ENCODE measurements around the gene JAG1.
"Not testable (repeated sequence)": the region's sequence is repeated elsewhere in the genome, so short reads cannot be mapped to it uniquely, and the experiment has no call there.

Gene JAG1

DNA sequence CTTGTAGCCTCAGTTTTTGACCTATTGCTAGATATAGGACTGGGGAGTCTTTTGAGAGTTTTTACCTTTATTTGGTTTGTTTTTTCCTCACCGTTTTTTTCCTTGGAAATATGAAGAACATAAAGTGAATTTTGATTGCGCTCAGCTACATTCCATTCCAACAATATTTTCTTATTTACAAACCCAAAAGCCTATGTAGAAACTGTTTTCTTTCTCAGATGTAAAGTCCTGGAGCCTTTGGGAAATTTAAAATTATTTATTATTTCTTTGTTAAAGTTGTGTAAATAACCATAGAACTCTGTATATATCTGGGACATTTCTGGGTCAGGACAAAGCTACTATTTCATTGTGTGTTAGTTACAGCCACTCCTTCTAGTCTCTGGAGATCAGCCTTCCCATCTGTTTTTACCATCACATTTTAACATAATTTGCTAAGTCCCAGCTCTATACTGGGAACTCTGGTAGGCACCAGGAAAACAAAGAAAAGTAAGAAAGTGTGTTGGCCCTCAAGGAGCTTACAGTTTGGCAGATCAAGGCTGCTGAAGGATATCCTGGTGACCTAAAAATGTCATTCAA is 68.8 kb downstream of the JAG1 start:
- no peak for DNase-seq

DNA sequence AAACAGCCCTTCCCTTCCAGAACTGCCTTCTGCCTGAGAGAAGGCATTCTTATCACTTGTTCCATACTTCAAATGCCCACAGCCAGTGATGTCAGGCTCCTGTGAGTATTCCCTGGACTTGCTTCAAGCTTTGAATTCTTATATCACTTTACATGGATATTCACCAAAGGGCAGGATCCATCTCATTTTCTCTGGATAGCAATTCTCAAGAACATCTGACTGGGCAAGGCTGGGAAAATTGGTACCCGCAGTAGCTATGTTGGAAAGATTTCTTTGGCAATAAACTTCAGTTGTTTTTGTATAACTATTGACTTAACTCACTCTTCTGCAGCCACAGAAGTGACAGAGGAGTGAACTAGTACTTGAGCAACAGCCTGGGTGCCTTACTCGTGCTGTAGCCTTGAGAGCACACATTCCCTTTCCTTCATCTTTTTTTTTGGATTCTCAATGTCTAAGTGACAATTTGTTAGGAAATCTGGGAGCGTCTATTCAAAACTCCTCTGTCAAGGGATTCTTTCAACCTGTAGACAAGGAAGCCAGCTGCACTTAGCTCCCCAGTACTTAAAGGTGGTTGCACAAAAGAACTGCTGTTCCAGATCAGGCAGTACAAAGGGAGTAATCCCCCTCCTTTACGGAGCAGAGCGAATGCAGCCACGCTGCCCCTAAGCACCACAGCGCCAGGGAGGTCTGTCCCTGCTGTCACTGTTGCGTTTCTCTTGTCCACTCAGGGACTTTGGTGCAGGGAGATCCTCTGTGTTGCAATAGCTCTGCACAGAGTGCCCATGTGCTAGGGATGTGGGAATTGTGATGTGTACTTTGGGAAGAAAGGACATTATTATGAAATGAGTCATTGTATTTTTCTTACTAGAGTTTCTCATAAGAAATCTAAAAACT is 69.6 kb downstream of the JAG1 start:
- no peak for DNase-seq

DNA sequence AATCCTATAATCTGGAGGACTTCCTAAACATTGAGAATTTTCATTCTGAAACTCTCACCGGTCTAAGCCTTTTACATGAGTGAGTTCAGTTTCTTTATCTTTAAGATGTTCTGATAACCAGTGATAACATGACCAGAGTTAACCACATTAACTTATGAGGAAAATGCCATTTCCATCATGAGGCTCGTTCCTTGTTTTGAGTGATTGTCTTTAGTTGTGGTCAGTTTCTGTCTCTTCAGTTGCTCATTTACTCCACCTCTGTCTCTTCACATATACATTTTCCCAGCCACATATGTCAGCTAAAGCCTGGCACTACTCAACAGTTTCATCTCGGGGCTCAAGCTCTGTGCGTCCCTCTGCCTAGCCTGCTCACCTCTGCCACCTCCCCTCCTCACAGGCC is 70.4 kb downstream of the JAG1 start:
- DNase-seq = no peak

DNA sequence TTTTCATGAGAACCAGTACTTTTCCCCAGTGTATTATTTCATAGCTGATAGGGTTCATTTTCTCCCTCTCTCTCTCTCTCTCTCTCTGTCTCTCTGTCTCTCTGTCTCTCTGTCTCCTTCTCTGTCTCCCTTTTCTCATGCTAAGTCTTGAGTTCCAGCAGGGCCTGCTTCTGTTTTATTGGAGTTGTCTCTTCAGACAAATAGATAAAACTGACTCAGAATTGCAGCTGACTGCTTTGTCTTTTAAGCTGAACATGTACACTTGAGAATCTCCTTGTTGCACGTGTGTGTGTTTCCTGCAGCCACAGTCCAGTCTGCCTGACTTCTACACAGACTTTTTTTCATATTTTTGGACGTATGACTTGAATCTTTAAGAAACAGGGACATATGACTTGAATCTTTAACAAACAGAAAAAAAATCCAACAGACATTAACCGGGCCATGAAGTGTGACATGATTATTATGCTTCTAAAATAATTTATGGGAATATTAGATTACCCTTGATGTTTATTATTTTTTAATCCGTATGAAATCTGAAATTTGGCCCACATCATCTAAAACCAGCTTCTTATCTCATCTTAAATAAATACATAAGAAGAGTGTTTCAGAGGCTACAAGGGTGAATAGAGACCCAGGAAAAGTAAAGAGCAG is 71.5 kb downstream of the JAG1 start:
- no peak for DNase-seq

DNA sequence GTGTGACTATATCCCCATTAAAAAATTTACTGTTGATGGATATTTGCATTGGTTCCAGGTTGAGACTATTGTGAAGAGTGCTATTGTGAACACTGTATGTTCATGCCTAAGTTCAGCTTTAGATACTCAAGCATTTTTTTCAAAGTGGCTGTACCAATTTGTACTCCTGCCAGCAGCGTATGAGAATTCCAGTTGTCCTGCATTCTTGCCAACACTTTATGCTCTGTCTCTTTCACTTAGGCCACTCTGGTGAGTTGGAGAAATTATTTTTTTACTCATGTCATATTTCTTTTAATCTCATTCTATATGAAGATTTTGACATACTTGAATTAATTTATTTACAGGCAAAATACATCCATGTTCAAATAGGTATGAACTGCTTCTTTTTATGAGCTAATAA is 76.2 kb downstream of the JAG1 start:
- DNase-seq = no peak

DNA sequence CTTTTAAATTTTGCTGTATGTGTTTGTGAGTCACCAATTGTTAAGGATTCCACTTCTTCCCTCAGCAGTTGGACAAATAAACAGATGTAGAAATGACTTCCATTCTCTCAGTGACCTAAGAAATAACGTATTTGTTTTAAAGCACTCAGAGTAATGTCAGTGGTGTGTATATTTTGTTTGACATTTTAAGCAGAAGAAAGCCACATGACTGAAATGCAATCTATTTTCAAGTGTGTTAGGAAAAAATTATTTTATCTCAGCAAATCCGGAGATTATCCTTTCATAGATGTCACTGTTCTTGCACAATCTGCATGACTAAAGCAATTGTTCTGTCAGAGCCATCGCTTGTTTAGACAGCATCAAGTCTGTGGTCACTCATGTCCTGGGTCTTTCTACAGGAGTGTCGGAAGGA is 77.1 kb downstream of the JAG1 start:
- no peak for DNase-seq

DNA sequence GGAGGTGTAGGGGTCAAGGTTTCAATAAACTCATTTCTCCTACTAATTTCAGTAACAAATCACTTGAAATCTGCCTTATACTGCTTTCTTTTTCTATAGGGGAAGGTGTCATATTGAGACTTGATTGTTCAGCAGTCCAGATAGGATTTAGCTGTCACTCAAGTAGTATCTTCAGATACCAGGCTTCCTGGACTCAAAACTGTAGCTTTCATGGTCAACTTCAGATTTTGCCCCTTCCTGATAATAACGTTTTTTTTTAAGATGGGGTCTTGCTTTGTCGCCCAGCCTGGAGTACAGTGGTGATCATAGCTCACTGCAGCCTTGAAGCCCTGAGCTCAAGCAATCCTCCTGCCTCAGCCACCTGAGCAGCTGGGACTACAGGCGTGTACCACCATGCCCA is 77.8 kb downstream of the JAG1 start:
- no peak for DNase-seq

DNA sequence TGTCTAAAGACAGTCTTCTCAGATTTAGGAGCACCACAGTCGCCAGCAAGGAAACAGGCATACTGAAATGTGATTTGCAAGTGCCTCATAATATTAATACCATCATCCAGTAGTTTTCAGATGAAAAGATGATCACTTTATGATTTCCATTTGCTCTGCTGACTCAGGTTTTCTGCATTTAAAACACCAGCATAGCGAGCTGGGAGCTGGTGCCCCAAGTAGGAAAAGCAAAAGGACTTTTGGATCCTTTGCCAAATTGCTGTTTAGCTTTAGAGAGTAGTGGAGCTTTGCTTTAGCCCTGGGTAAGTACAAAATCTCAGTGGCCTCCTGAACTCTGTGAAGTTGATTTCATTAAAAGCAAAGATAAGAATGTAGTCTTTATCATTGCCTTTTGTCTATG is 78.5 kb downstream of the JAG1 start:
- no peak for DNase-seq

DNA sequence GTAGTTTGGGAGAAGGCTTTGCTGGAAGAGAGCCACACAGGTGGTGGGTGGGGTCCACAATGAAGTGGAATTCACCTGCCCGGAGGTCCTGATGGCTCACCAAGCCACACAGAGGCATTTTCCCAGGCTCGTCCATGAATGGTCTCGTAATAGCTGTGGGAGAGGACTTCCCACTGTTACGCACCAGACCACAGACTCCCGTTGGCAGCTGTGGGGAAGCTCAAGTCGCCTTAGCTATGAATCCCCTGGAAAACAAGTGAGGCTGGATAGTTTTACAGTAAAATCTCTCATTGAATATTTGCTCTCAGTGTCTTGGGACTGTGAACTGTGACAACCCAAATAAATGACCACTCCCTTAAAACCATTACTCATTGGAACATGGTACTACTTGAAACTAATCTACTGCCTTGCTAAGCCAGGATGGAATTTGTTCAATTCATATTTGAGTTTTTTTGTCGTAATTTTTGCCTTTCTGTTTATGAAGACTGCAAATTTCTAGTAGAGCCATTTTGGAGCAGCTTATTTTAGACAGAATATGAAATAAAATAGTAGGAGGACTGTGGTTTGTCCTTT is 79.4 kb downstream of the JAG1 start:
- no peak for DNase-seq

DNA sequence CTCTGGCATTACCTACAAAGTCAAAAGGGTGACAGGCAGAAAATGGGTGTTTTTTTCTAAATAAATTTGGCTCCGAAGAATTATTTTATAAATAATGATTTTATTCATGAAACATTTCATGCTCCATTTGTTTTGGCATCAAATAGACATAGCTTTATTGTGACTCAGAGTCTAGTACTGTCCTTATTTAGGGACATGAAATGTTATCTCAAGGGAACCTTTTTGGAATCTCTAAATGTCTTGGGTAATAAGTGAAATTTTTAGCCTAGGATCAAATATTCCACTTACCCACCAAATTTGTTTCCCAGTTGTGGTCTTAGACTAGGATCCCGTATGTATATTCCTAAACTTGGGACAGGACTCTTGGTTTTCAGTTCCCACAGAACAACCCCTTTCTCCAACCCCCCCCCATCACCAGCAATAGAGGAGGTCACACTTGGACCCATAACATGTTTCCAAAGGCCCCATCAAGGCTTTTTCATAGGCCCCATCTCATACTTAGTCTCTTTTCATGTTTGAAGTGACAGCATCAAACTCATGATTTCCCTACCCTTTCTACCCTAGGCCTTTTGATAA is 81.8 kb downstream of the JAG1 start:
- DNase-seq = no peak

DNA sequence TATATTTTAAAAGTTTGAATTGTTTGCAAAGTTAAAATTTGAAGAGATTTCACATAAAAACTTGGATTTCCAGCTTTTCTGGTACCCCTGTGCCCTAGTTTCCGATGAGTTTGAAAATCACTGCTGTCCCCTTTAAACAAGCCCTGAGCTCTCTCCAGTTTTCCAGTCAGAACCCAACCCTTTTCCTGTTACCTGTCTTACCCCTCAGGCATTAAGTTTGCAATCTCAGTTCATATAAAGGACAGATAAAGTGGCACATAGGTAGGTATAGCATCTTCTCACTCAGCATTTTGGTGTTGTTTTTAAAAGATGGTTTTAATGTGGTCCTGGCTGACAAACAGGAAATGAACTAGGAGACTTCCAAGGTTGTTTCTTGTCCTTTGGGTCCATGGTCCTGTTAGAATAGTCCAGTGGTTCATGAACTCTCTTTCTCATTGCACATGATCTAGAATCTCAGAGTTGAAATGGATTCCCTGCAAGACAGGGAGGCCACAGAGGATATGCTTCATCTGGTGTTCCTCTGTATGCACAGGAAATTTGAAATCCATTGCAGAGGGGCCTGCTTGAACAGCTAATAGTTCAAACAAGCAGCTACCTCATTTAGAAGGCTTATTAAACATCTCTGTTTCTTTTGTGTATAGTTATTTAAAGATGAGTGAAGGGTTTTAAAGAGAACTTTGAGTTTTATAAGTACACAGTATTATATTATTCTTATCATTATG is 82.7 kb downstream of the JAG1 start:
- no peak for DNase-seq

DNA sequence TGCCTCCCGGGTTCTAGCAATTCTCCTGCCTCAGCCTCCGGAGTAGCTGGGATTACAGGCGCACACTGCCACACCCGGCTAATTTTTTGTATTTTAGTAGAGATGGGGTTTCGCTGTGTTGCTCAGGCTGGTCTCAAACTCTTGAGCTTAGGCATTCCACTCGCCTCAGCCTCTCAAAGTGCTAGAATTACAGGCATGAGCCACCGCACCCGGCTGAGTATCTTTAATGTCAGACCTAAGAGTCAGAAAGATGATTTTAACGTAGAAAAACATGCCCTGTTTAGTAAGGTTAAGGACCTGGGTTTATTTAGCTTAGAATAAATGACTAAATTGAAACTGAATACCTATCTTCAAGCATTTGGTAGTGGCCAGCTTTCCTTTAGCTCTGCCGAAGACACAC is 83.4 kb downstream of the JAG1 start:
- DNase-seq = not testable (repeated sequence)
